HG03066 (cell line): ENCODE measurements around the gene SLC5A1.

ENCODE experiments used
- ATAC-seq: cut with Tn5 transposase; IDR thresholded peaks from one replicate; pipeline ENCODE4 v1.9.1; 2021; ENCODE audit warnings: low read depth; ENCODE audit not compliant: unreplicated experiment

Gene SLC5A1

DNA sequence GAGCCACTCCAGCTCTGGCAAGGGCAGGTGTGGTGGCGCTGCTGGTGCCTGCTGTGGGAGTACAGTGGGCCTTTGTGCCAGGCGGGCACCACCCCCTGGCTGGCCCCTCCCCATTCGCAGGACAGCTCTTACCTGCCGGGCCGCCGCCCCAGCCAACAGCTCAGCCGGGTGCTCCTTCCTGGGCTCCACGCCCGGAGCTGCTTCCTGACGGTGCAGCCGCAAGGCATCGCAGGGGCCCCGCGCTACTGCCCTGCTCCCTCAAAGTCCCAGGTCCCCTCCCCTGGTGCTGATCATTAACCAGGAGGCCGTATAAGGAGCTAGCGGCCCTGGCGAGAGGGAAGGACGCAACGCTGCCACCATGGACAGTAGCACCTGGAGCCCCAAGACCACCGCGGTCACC, at the start of gene SLC5A1:
Gene SLC5A1, plus strand, starts transcription at position 338 of the 400 bp plus-strand sequence. Its CDS starts 21 bp downstream, at position 359.
- no peak for ATAC-seq

DNA sequence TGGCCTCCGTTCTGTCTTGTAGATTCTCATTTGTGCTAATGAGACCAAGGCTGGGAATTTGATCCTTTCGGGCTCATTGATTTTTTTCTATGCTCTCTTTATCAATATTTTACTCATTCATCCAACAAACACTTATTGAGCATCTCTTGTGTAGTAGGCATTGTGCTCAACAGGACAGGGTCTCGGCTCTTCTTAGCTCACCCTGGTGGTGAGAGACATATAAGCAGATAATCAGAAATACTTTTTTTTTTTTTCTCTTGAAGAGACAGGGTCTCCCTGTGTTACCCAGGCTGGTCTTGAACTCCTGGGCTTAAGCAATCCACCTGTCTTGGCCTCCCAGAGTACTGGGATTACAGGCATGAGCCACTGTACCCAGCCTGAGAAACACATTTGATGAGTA, 48.0 kb upstream of the SLC5A1 start:
- ATAC-seq, result no peak

GRCh38 chr22:31995807-31996206, 47.3 kb upstream of the SLC5A1 start:
- no peak for ATAC-seq

GRCh38 chr22:31998784-31999385, 44.2 kb upstream of the SLC5A1 start:
- no peak for ATAC-seq

DNA sequence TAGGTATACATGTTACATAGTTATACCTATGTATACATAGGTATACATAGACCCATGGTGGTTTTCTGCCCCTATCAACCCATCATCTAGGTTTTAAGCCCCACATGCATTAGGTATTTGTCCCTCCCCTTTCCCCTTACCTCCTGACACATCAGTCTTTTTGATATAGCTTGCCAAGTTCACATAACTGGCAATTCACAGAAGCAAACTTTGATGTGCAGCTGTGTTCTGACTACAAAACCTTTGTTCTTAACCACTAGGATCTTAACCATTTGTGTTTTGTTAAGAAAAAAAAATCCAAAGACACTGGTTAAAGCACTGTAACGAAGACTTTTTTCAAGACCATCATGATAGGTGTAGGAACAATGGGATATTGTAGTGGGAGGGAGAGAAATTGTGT, 42.9 kb upstream of the SLC5A1 start:
- no peak for ATAC-seq

DNA sequence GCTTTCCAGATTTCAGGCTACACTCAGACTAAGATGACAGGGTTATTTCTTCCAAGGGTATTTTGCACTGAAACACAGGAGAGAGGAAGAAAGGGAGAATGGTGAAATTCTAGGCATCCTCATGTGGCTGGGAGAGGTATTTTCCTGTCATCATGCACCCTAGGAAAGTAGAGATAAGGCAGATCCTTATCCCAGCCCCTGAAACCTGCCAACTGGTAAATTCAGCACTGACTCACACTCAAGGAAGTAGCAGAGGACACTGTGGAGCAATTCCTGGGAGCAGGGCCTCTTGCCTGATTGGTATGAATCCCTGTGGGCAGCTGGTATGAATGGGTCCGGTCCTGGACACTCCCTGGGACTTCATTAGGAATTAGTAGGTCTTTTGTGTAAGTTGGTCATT, 37.6 kb upstream of the SLC5A1 start:
- ATAC-seq, result no peak

DNA sequence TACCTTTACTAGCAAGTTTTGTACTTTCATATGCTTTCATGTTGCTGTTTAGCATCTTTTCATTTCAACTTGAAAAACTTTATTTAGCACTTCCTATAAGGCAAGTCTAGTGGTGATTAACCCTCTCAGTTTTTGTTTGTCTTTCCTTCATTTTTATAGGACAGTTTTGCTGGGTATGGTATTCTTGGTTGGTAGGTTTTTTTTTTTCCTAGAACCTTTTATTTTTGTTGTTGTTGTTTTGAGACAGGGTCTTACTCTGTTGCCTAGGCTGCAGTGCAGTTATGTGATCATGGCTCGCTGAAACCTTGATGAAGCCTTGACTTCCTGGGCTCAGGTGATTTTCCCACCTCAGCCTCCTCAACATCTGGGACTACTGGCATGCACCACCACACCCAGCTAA, 29.9 kb upstream of the SLC5A1 start:
- no peak for ATAC-seq

DNA sequence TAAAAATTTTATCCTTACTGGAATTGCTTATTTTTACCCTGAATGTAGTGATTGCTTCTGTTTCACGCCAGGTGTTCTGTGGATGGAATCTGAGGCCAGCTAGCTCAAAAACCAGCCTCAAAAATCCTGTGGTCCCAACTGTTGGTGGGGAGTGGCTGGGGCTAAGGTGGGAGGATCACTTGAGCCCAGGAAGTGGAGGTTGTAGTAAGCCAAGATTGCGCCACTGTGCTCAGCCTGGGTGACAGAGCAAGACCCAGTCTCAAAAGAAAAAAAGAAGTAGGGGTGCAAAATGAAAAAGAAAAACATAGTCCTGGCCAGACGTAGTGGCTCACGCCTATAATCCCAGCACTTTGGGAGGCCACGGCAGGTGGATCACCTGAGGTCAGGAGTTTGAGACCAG, 27.0 kb upstream of the SLC5A1 start:
- no peak for ATAC-seq

GRCh38 chr22:32018056-32018455, 25.0 kb upstream of the SLC5A1 start:
- no peak for ATAC-seq

DNA sequence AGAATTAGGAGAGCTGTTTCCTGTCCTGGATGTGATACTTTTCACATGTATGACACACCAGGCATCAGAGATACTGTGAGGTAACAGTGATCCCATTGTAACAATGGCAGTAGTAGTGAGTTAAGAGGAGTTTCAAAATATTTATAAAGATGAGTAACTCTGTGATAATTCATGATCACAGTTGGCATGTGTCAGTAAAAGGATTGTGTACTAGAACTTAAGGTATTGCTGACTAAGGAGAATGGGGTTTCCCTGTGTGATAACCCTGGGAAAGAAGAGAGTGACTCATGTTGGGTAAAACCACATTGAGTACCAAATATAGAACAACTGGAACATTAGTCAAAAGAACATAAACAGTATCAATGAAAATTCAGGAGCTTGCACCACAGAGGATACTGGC, 22.9 kb upstream of the SLC5A1 start:
- no peak for ATAC-seq

GRCh38 chr22:32021716-32022115, 21.3 kb upstream of the SLC5A1 start:
- ATAC-seq, result no peak

GRCh38 chr22:32023251-32023827, 19.7 kb upstream of the SLC5A1 start:
- no peak for ATAC-seq

DNA sequence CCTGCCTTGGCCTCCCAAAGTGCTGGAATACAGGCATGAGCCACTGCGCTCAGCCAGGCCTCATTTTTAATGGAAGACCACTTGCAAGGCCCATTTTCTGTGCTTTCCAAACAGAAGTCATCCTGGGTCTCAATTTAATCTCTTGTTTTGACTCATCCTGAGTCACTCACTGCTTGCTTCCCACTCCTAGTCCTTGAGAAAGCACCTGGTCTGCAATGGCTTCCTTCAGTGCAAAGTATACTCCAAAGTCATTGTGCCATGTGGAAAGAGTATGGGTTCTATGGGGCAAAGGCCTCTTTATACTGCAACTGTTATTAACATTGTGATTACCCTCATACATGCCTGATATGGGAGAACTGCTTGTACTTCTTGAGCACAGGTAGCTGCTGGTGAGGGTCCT, 18.3 kb upstream of the SLC5A1 start:
- no peak for ATAC-seq

DNA sequence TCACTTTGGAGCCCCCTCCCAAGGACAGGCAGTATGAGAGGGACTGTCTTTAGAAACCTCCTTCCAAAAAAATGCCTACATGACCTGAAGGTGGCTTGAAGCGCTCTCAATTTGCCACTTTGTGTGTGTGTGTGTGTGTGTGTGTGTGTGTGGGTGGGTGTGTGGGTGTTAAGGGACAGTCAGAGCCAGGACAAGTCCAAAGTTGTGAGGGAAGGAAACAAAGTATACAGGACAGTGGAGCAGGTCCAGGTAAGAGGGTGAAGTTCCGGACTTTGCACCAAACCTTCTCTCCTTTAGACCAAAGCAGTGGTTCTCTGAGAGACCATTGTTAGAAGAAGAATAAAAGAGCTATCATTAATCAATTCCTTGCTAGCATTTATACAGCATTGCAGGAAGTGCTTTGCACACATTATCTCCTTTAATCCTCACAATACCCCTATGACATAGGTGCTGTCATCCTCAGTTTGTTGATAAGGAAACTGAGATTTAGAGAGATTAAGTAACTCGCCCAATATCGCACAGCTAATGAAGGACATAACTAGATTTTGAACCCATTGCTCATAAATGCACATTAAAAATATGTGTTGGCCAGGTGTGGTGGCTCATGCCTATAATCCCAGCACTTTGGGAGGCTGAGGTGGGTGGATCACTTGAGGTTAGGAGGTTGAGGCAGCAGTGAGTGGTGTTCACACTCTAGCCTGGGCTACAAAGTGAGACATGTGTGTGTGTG, 12.4 kb upstream of the SLC5A1 start:
- ATAC-seq, result no peak

- no peak for ATAC-seq
These were observed 11.6 kb upstream of the SLC5A1 start for GRCh38 chr22:32031466-32031865.

GRCh38 chr22:32034275-32034674, 8.8 kb upstream of the SLC5A1 start:
- ATAC-seq, result no peak

DNA sequence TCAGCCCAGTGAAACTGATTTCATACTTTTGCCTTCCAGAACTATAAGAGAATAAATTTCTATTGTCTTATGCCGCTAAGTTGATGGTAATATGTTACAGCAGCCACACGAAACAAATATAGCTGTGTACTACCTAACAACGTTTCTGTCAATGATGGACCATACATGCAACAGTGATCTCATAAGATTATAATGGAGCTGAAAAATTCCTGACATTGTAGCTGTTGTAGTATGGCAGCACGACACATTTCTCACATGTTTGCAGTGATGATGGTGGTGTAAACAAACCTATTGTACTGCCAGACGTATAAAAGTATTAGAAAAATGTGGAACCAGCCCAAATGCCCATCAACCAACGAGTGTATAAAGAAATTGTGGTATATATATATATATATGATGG, 5.8 kb upstream of the SLC5A1 start:
- no peak for ATAC-seq

DNA sequence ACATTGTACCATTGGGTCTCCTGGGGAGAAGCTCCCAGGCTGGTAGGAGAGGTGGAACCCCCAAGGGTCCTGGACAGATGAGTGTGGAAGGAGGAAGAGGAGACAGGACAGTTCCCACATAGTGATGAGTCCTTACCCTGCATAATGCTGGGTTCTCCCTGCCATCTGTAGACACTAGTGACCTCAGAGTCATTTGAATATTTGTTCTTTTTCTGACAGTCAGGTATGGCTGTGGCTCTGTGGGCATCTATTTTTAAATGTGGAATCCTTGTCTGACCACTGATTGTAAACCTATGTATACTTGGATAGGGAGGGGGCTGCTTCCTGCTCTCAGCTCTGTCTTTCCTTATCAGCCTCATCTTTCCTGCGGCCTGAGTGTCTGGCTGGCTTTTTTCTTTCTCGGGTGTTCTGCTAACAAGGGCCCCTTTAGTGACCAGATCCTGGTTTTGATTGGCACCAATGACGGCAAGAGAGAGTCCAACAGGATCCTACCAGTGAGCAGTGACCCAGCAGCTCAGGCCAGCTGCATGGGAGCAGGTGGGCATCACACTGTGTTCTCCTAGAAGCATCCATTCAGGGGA, 2.6 kb upstream of the SLC5A1 start:
- ATAC-seq, result no peak

DNA sequence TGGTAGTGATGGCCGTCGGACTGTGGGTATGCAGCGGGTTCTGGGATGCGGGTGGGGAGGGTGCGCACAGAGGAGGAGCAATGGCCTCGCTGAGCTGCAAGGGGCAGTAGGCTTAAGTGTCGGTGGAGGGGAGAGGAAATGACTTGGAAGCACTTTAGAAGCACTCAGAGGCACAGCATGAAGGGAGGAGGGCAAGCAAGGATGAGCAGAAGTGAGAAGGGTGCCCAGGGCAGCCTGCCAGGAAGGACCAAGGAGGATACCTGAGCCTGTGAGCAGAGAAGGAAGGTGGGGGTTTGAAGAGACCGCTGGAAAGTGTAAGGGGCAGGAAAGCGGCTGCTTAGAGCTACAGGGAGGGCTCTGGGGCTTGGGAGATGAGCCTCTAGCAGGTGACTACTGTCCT, 330 bp downstream of the SLC5A1 start:
- no peak for ATAC-seq

GRCh38 chr22:32044477-32044876, 1.4 kb downstream of the SLC5A1 start:
- no peak for ATAC-seq

GRCh38 chr22:32044913-32045312, 1.9 kb downstream of the SLC5A1 start:
- ATAC-seq, result no peak

DNA sequence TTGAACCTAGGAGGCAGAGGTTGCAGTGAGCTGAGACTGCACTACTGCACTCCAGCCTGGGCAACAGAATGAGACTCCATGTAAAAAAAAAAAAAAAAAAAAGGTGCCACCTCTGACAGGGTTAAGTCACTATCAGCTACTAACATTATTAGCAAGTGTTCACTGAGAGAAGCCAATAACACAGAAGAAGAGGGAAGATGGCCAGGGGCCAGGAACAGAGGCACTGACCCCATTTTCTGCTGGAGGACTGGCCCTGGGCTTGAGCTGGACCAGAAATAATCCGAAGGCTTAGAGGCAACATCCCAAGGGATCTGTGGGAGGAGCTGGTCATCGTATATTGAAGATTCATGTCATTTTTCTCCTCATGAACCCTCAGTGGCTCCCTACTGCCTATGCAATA, 5.0 kb downstream of the SLC5A1 start:
- no peak for ATAC-seq
